Epithelial cell of umbilical artery (primary cell): ENCODE measurements around the gene FANCD2. TPM values are rescaled to one million over a fixed set of nuclear protein-coding genes. Genes with fewer than 3 reads are reported as not detected.

Experiments used
- total RNA-seq: library from RNA; depleted of rRNA; stranded (reverse); fragments of >200 nt; gene quantifications from 2 replicates; pipeline ENCODE4 v1.2.3, GENCODE V29; 2014

Gene FANCD2
- 18.5 and 22.2 TPM in 2 replicates for total RNA-seq

DNA sequence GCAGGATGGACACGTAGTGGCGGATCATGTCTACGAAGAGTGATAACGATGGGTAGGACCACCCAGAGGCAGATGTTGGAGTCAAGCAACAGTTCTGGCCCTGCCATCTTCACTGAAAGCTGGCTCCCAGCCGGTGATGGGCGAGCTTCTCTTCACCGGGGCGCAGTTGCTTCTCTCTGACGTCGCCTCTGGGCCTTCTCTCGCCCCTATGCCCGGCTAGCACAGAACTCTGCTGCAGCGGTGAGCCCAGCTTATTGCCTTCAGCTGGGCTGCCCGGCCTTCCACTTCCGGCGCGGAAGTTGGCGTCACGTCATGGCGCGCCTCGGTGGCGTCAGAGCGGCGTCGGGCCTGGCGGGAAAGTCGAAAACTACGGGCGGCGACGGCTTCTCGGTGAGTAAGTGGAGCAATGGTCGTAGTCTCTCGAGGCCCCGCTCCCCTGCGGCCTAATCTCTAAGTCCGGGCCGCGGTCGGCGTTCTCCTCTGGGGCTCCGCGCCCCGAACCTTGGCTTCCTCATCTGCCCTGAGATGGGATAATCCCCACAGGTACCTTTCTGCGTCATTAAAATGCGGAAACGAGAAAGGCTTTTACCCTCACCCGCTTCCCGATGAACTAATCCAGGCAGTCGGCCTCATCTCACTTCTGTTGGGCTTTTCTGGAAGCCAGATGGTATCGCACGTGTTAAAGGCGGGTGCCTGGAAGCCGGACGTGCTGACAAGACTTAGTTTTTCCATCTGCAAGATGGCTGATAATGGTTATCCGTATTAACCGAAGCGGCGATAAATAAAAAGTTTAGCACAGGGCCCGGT lies at the start of gene FANCD2:
FANCD2 (plus strand) TSS at position 354 of the 807 bp plus-strand sequence. CDS start 2,221 bp downstream, outside the sequence.

DNA sequence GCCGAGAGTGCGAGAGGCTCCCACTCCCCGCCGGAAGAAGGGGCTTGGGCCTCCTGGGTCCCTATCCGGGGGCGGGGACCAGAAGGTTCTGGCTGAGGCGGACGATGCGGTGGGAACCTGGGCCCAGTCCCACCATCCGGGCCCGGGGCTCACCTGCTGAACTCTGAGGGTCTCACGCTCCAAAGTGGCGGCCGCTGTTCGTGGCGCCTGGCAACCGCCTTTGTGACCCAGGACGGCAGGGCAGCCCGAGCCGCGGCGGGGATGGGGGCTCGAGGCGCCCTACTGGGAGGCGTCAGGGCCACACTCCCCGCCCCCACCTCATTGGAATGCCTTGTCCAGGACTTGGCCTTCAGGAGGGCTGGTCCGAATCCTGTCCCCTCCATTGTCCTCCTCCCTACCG lies 81.9 kb downstream of the FANCD2 start, which contains the start of gene FANCD2OS:
FANCD2OS (minus strand) TSS at position 165 of the 400 bp plus-strand sequence. CDS start 3,481 bp downstream, outside the sequence.

DNA sequence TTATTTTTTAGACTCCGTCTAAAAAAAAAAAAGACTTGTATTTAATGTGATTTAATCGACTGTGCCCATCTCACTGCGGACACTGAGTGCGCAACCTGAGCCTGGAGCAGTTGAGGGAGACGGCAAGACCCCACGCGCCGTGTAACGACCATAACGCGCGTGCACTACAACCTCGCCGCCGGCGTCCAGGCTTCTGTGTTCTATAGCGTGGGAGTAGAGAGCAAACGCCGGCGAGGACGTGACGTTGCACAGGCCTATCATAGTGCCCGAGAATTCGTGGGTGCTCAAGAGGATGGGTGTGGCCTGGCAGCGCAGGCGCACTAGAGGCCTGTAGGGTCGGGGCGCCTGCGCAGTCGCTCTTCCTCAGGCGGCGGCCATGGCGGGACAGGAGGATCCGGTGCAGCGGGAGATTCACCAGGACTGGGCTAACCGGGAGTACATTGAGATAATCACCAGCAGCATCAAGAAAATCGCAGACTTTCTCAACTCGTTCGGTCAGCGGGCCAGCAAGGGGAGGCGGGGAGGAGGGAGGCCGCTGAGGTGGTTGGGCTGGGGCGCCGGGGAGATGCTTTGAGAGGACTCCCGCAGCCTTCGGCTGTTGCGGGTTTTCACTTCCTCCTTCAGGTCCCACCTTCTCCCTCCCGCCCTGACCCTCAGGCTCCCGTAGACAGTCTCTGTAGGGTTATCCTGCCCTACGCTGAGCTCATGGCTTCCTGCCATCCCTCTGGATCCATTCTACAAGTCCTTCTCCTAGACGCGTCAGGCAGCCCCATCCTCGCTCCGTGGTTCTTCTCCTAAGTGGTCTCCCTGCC lies 89.3 kb downstream of the FANCD2 start, which contains the start of gene BRK1:
BRK1 (plus strand) TSS at position 350 of the 812 bp plus-strand sequence; CDS start at position 377, 27 bp downstream.

Other genes starting within 250 kb of the FANCD2 start
- 32.7 and 36.7 TPM in 2 replicates for gene TADA3, start 234.0 kb upstream of the FANCD2 start, total RNA-seq
- 379 and 401 TPM in 2 replicates for gene ARPC4, start 233.4 kb upstream of the FANCD2 start, total RNA-seq
- 5.8 and 8.7 TPM in 2 replicates for gene TTLL3, start 216.2 kb upstream of the FANCD2 start, total RNA-seq
- gene RPUSD3, start 182.4 kb upstream of the FANCD2 start, total RNA-seq, result 39.6 and 57.4 TPM in 2 replicates
- gene CIDEC, start 146.2 kb upstream of the FANCD2 start, total RNA-seq, result not detected in 2 replicates
- 40.1 and 43.2 TPM in 2 replicates for gene JAGN1, start 135.8 kb upstream of the FANCD2 start, total RNA-seq
- 0.32 TPM in 1 of 2 replicates, not detected in the other for gene IL17RE, start 123.6 kb upstream of the FANCD2 start, total RNA-seq
- gene IL17RC, start 109.3 kb upstream of the FANCD2 start, total RNA-seq, result 21.7 and 23.1 TPM in 2 replicates
- gene CRELD1, start 92.6 kb upstream of the FANCD2 start, total RNA-seq, result 27.6 and 39.4 TPM in 2 replicates
- gene PRRT3, start 74.0 kb upstream of the FANCD2 start, total RNA-seq, result 0.97 and 1.1 TPM in 2 replicates
- gene EMC3, start 39.6 kb upstream of the FANCD2 start, total RNA-seq, result 39.0 and 63.1 TPM in 2 replicates
- gene FANCD2OS, start 81.8 kb downstream of the FANCD2 start, total RNA-seq, result not detected in 2 replicates
- gene BRK1, start 89.2 kb downstream of the FANCD2 start, total RNA-seq, result 94.5 and 211 TPM in 2 replicates
- 45.0 and 46.4 TPM in 2 replicates for gene VHL, start 115.3 kb downstream of the FANCD2 start, total RNA-seq
- gene IRAK2, start 138.5 kb downstream of the FANCD2 start, total RNA-seq, result 30.5 and 34.1 TPM in 2 replicates
- 8.4 and 10.0 TPM in 2 replicates for gene TATDN2, start 222.0 kb downstream of the FANCD2 start, total RNA-seq